HG02870 (cell line): ENCODE data around the gene ADAMTS3.

Experiments used
- ATAC-seq: cut with Tn5 transposase; IDR thresholded peaks from one replicate; pipeline ENCODE4 v1.9.1; 2021; ENCODE audit warnings: mild to moderate bottlenecking, moderate library complexity; ENCODE audit not compliant: unreplicated experiment

Gene ADAMTS3

DNA sequence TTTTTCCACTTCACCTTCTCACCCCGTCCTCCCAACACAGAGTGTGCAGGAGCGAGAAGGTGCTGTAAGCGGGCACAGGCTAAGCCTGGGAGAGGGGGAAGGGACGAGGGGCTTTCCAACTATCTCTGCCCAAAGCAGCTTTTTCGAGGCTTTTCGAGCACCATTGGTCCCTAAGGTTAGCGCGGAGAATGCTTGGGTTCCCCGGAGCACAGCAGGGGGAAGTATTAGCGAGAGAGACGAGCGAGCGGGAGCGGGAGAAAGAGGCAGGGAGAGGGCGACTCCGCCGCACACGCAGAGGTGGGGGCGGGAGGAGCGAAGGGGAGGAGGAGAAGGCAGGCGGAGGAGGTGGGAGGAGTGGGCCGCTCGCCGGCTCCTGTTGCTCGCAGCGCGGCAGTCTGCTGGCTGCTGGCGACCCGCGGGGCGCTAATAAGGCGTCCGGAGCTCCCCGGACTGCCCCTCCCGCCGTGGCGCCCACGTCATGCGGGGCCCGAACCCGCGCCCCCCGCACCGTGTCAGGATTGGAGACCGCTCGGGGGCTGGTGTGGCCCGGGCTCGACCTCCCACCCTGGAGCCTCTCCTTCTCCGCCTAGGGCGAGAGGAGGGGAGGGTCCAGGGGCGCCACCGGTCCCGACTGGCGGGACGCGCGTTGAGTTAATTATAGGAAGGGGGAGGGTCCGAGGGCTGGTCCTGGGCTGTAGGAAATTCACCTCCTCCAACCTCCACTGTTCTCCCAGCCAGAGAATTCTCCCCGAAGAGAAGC is at the start of gene ADAMTS3:
Gene ADAMTS3, minus strand, starts transcription at position 263 of the 760 bp plus-strand sequence. CDS start 459 bp downstream, outside the sequence.
- no peak for ATAC-seq

DNA sequence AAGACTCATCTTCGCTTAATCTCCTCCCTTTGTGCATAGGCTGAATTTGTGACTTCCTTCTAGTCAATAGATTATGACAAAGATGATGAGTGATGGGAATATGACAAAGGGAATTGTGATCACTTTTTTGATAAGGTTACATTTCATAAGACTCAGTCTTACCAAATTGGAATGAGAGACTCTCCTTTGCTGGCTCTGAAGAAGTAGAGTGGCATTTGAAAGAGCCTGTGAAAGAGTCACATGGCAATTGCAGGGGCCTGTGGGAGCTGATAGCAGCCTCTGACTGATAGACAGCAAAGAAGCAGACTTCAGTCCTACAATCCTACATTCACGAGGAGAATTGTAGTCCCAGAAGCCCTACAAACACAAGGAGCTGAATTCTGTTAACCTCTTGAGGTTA is 44.9 kb upstream of the ADAMTS3 start:
- no peak for ATAC-seq

DNA sequence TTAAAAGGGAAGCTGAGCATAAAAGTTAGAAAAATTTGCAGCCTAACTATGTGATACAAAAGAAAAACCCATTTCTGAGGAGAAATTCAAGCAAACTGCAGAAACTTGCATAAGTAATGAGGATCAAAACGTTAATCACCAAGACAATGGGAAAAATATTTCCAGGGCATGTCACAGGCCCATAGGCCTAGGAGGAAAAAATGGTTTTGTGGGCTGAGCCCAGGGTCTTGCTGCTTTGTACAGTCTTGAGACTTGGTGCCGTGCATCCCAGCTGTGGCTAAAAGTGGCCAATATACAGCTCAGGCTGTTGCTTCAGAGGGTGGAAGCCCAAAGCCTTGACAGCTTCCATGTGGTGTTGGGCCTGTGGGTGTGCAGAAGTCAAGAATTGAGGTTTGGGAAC is 37.7 kb upstream of the ADAMTS3 start:
- no peak for ATAC-seq

DNA sequence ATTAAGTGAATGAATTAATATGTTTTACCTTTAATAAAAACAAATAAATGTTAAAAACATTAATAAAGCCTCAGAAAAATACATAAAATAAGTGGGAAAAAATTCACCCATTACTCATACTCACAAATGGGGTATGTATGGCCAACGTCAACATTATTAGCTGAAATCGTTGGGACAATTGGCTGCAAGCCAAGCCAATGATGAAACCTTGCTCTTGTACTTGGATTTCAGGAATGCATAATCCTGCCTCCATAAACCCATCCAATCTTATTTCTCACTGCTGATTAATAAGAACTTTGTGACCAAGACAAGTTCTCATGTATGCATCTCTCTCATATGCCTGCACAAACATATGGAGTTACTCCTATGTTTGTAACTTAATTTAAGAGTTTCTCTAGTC is 35.3 kb upstream of the ADAMTS3 start:
- ATAC-seq: no peak

DNA sequence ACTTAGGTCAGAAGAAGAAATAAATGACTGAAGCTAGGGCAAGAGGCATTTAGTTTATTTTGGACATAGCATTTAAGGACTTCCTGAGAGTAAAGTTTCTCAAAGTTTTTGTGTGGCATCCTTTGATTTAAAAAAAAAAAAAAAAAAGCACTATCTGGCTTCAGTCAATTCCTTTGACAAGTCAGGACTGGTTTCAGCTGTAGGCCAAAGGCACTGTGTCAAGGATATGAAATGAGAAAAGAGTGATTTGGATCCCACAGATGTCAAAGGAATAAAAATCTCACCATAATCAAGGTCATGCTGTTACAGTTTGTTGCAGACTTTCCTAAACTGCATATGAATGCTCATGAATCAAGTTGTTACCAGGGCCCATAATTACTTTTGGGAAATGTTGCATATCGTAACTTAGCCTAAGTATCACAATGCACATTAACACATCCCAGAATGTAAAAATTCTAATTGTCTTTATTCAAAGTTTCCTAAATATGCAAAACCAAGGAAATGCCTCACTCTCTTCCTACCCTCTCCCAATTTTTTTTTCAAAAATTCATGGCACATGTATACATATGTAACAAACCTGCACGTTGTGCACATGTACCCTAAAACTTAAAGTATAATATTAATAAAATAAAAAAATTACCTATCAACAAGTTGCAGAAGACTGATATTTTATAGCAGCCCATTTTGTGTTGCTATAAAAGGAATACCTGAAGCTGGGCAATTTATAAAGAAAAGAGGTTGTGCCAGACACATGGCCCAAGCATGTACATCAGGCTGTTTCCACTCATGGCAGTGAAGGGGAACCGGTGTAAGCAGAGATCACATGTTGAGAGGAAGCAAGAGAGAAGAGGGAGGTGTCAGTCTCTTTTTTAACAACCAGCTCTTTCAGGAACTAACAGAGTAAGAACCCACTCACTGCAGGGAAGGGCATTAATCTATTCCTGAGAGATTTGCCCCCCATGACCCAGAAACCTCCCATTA is 33.7 kb upstream of the ADAMTS3 start:
- no peak for ATAC-seq

DNA sequence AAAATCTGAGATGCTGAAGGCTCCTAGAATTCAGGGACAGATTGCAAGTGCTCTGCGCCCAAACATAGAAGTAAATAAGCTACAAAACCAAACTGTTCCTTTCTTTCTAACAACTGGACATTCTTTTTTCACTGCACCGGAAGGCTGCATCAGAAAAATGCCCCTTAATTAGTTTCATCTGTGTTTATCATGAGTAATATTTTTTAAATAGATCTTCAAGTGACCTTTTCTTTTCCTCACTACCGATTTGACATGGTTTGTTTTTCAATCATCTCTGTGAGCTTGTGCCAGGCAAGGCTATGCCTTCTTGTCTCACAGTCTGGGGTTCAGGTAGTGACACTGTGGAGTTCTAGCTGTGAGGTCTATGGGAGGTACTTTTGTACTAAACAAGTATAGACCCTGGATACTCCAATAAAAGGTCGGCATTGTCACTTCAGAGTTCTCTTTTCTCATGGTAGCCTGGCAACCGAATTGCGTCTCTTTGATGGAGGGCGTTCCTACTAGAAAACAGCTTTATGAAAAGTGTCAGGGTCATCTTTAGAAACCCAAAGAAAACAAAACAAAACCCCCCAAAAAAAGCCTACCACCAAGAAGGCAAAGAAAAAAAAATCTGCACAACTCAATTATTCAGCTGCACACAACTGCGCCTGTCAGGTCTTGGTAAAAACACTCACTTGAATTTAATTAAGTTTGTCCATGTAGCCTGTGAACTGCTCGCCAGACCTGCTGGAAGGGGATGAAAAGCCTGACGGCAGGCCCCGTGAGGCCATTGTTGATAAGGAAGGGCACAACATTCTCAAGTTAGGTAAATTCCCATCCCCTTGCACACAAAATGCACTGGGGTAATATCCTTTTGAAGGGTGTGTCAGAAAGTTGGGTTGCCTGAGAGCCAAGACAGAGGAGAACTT is 22.8 kb upstream of the ADAMTS3 start:
- ATAC-seq: no peak

DNA sequence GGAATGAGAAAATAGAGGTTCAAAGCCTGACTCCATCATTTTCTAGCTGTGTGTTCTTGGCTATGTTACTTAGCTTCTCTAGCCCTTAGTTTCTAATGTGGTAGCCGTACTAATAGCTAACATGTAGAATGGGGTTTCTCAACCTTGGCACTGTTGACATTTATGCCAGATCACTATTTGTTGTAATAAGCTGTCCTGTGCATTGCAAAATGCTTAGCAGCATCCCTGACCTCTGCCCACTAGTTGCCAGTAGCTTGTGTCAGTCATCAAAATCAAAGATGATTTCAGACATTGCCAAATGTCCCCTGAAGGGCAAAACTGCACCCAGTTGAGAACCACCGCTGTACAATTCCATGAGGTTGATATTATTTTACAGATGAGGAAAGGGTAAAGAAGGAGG is 18.3 kb upstream of the ADAMTS3 start:
- no peak for ATAC-seq

DNA sequence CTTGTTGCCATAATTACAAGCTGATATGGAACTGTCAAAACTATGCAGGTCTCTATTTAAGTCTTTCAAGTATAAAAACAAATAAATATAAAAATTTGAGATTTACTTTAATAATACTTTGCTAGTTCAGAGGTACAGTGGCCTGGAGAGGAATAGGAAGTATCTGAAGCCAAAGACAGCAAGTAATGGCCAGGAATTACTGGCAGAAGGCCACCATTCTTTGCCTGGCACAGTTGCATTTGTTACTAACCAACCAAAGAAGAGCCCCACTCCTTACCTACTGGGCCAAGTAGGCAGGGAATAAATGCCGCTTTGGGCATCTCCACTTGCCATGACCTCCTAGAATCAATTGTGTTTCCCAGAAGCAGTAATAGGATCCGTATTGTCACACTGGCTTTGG is 13.8 kb upstream of the ADAMTS3 start:
- ATAC-seq: no peak

DNA sequence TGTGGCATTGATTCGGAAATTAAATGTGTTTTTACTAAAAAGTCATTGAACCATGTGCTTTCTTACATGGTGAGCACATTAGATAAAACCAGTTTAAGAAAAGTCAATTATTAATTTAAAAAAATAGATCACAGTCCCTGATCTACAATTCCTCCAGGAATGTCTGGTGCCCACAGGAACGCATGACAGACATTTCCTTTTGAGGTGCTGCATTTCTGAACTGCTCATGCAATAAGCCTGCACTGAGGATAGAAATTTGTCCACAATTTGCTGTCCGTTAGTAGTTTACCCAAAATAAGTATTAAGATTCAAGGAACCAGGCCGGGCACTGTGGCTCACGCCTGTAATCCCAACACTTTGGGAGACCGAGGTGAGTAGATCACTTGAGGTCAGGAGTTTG is 8.2 kb upstream of the ADAMTS3 start:
- ATAC-seq: no peak

DNA sequence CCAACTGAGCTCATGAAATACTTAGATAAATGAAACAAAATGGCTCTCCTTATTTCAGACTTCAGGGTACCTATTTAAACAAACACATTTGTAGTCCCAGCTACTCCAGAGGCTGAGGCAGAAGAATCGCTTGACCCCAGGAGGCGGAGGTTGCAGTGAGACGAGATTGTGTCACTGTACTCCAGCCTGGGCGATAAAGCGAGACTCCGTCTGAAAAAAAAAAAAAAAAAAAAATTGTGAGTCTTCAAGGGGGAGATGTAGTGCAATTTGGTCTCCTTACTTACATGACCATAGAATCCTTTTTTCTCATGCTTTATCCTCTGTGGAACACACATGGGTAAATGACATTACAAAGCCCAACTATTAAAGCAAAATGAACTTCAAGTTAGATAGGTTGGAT is 2.3 kb upstream of the ADAMTS3 start:
- ATAC-seq: no peak

DNA sequence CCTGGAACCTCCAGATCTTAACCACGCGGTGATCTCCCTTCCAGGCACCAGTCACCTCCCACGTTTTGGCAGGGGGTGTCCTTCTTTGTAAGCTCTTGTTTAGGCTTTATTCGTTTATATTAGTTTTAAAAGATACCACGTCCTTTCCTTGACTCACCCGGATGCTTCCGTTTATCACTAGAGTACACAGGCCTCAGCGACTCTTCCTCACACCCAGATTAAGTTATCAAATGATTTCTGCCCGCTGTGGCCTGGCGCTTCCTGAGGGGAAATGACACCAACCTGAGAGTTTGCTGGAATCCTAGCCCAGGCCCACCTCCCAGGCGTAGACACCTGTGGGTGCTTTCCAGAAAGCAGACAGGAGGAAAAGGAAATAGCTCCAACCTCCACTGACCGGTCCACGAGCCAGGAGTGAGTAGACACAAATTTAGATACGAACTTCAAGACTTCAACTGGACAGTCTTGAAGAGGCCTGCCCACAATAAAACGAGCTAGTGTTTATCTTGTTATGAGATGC is 756 bp upstream of the ADAMTS3 start:
- ATAC-seq: no peak

DNA sequence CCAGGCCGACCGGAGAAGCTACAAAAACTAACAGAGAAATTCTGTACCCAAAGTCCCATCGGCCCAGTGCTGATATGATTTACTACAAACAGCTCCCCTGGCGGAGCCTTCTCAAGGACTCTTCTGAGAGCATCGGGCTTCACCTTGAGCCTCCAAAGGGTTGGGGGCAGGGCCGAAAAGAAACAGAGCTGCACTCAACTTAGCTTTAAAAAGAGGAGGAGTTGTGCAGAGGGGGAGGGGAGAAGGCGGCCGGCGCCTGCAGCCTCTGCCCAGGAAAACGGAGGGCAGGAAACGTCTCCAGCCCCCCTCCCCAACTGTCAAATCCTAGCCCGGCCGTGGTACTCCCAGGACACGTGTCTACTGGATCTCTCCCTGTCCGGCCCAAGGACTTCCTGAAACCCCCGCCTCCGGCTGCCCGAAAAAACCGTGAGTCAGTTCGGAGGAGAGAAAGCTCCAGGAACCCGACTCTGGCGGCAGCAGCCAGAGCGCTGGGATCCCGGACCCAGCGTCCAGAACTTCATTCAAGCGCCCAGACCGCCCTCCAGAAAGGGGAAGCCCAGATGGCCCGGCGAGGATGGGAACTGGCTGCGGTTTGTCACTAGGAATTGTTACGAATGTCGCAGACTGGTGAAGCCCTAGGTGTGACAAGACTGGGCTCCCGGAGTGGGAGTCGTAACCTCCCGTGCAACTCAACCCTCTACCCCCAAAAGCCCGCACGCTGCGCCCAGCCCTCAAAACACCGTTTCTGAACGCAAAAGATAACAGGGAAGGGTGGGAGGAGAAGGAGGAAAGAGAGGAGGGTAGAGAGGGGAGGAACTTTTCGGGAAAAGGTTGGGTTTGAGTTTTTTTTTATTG is 973 bp downstream of the ADAMTS3 start:
- ATAC-seq: peak; percentile 55

DNA sequence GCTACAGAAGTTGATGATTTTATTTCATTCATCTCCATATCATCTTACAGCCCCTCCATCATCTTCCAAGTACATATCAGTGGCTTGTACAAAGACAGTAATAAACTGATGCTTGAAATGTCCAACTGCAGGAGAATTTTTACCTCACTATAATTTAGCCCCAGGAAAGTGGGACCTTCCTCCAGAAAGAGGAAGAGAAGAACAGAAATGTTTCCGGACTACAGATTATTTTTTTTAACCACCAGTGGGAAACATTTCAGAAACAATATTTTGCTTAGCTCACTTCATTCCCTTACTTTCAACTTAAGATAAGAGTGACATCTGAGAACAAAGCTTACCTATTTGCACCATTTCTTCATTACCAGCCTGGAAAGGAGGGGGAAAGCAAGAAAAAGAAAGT is 2.0 kb downstream of the ADAMTS3 start:
- no peak for ATAC-seq

DNA sequence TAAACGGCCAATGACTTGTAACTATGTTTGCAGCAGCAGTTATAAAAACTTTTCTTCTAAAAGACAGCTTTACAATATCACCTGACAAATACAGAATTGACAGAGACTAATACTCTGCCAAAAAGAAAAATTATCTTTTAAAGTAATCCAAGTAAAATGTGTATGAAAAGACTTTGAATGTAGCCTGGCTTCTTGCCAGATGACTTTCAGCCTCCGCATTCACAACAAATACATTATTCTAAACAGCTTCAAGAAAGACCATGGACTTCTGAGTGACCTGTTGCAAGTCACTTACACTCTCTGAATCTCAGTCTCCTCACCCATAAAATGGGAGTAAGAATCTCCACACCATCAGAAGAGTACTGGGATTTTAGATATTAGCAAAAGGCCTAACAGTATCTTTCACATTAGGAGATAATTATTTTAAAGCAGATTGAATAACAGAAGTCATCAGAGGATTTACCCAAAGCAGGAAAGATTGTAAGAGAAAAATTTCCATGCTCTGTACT is 2.5 kb downstream of the ADAMTS3 start:
- ATAC-seq: no peak

DNA sequence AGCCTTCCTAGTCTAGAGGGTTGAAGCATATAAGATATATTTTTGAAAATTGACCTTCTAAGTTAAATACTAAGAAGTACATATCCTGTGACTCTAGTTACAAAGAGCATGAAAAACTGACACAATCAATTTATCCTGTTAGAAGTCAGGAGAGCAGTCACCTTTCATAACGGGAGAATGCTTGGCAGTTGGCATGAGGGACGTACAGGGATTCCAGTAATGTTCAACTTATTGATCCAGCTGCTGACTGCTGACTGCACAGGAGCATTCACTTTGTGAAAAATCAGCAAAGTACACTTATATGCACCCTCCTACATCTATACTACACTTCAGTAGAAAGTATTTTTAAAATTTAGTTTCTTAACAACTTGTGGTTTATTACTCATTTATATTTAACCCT is 4.2 kb downstream of the ADAMTS3 start:
- ATAC-seq: no peak

DNA sequence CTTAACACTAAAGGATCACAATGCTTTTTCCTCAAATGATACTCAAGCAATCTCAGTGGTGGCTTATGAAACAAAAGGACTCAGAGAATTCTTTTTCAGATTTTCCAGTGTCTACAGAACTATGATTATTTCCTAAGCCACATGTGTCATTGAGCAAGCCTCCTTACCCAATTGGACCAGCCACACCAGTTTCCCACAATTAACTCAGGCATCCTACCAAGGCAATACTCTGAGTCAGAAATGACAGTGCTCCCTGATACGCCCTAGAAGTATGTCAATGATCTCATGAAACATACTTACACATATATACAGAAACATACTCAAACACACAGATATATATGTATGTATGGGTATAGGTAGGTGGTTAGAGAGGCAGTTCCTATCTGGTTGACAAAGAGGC is 4.8 kb downstream of the ADAMTS3 start:
- ATAC-seq: no peak

DNA sequence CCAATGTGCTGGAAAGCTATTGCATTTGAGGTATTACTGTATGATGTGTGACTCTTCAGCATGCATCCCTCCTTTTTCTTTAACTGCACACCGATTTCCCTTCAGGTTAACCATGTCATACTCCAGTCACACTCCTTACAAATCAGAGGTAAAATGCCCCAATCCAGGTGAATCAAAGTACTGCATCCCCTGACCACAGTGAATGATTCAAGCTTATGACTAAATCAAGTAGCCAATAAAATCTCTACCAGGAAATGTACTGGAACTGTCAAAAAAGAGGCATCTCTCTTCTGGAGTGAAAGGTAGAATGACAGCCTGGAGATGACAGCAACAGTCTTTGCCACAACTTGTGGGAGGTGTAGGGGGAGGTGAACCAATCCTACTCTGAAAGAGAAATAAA is 10.4 kb downstream of the ADAMTS3 start:
- no peak for ATAC-seq

DNA sequence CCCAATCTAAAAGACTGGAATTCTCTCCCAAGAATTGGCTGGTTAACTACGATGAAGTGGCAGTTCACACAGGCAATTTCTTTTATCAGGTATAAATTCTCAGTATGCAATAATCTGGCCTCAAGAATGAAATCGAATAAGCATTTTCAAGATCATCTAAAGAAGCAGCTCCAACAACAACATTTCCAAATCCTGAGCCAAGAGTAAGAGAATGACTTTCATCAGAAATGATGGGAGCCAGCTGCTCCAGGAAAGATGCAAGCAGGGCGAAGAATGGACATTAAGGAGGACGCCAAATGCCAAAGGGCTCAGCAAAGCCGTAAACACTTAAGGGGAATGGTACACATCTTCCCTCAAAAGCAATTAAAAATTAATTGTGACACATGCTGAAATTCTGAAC is 12.0 kb downstream of the ADAMTS3 start:
- ATAC-seq: no peak

DNA sequence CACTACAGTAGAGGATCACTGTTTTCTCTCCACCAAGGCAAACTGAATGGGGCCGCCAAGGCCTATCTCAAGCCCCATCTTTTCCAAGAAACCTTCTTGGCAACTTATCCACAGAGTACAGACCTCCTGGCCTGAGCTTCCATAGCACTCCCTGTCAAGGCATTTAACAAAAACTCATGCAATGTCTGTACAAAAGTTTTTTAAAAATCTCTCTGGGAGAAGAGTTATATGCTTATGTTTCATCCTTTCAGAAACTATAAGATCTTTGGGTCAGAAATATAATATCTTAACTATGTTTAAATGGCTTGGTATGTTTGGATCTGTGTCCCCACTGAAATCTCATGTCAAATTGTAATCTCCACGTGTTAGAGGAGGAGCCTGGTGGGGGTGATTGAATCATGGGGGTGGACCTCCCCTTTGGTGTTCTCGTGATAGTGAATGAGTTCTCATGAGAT is 13.6 kb downstream of the ADAMTS3 start:
- no peak for ATAC-seq
